Fibroblast of skin of right biceps (primary cell): Measurements from ENCODE around the gene CIC.
A peak's percentile ranks its signal among the peaks of the same experiment; 100 is the strongest.

Source experiments
- DNase-seq: peaks from one replicate; pipeline ENCODE4 v3.0.0-alpha.2; 2013

CIC gene

DNA sequence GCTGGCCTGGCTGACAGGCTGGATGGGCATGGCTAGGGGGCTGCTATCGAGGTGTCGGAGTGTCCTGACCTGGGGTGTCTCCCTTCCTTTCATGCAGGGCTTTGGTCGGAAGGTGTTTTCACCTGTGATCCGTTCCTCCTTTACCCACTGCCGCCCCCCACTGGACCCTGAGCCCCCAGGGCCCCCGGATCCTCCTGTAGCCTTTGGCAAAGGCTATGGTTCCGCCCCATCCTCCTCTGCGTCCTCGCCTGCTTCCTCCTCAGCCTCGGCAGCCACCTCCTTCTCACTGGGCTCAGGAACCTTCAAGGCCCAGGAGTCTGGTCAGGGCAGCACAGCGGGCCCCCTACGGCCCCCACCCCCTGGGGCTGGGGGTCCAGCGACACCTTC lies 21.1 kb downstream of the CIC start:
- no peak for DNase-seq

- peak; percentile 49 for DNase-seq
Measured at GRCh38 chr19:42290523-42291434, 21.7 kb downstream of the CIC start.

DNA sequence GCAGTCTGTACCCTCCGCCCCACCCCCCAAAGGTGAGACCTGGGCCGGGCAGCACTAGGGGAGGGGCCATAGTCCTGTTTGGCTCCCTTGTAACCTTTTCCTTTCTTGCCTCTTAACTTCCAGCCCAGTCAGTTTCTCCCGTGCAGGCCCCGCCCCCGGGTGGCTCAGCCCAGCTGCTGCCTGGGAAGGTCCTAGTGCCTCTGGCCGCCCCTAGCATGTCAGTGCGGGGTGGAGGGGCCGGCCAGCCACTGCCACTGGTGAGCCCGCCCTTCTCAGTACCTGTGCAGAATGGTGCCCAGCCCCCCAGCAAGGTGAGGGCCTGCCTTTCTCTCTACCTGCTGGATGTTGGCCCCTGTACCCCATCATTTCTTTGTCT lies 22.4 kb downstream of the CIC start:
- no peak for DNase-seq

- no peak for DNase-seq
Measured at GRCh38 chr19:42292042-42292960, 23.2 kb downstream of the CIC start.

DNA sequence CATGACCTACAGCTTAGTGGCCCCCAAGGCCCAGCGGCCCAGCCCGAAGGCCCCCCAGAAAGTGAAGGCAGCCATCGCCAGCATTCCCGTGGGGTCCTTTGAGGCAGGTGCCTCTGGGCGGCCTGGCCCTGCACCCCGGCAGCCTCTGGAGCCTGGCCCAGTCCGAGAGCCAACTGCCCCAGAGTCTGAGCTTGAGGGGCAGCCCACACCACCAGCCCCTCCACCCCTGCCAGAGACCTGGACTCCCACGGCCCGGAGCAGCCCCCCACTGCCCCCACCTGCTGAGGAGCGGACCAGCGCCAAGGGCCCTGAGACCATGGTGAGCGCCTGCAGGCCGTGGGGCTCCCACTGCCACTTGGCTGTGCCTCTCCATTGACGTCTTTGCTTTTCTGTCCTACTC lies 23.9 kb downstream of the CIC start:
- no peak for DNase-seq

GRCh38 chr19:42293540-42293939 lies 24.5 kb downstream of the CIC start:
- DNase-seq, result no peak

GRCh38 chr19:42293948-42294347 lies 24.9 kb downstream of the CIC start:
- DNase-seq, result no peak

GRCh38 chr19:42294471-42295137 lies 25.6 kb downstream of the CIC start:
- DNase-seq, result no peak

DNA sequence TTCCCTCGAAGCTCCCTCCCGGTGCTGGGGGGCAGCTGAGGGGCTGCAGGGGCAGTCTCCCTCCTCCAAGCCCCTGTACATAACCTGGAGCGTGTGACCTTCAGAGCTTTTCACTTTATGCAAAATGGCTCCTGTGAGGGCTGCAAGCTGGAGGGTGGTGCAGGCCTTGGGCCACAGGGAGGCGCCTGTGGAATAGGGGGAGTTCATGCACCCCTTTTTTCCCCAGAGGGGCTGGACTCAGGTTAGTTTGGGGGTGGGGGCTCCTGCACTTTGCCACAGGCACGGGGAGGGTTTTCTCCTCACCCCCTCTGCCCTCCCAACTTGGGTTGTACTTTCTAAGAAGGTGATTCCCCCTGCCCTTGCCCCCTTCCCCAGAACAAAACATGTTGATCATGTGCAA lies 26.3 kb downstream of the CIC start:
- no peak for DNase-seq

DNA sequence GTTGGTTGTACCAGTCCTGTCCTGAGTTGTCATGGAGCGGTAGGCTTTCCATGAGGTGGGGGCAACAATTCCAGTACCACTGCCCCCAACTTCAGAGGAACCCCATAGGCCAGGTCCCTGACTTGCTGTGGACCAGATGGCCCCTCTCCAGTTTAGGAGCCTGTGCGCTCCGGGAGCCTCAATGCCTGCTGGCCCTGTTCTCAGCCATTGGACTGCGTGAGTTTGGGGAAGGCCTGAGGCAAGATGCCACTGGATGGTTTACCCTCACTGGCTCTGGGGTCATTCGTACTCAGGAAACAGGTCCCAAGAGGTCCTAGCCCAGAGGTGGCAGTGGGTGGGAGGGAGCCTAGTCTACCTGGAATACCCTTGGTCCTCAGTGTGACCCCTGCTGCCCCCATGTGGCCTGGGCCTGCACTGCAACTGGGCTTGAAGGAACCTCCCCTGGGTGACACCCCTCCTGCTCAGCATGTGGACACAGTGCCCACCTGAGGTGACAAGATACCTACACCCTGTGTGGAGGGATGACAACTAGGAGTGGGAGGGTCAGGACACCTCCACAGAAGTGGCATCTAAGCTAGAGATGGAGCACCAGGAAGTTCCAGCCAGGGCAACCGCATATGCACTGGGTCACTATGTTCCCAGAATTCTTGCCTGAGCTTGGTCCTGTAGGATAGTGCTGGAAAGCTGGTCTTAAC lies 26.9 kb downstream of the CIC start:
- peak; percentile 61 for DNase-seq

- no peak for DNase-seq
Measured at GRCh38 chr19:42297039-42297438, 28.0 kb downstream of the CIC start.

GRCh38 chr19:42301646-42302203 lies 32.7 kb downstream of the CIC start, which contains the start of gene PRR19:
TSS of gene PRR19 (plus strand) at chr19:42302132. CDS start at chr19:42309585, 7,453 bp downstream.
- no peak for DNase-seq

DNA sequence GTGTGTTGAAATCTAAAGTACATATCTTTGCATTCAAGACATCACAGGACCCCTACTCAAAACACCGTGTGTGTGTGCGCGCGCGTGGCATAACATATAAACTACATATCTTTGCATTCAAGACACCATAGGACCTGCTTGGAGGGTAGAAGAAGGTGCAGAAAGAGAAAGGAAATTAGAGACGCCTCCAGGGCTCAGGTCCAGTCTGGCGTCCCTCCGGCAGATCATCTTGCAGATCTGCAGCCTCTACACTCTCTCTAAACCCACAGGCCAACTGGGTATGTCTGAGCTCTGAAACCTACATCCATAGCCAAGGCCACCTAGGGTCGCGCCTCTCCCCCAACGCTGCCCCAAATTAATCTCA lies 34.0 kb downstream of the CIC start:
- DNase-seq, result no peak

GRCh38 chr19:42303876-42304275 lies 34.8 kb downstream of the CIC start:
- DNase-seq, result no peak

- no peak for DNase-seq
Measured at GRCh38 chr19:42306646-42307045, 37.6 kb downstream of the CIC start.

DNA sequence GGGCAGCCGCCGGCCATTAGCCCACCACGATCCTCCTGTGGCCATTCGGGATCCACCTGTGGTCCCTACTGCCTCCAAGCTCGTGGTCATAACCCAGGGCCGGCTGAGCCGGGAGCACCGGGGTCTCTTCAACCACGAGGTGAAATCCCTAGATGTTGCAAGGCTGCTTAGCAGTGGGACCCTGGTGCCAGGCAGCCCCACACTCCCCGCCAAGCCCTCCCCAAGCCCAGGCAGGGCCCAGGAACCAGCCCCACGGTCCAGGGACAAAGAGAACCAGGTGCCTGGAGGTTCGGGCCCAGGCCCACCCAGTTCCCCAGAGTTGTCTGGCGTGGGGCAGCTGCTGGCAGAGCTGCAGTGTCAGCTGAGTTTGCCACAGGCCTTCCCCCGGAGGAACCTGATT lies 40.6 kb downstream of the CIC start:
- DNase-seq, result no peak

GRCh38 chr19:42311657-42312056 lies 42.6 kb downstream of the CIC start:
- no peak for DNase-seq

- DNase-seq, result no peak
Measured at GRCh38 chr19:42312370-42312769, 43.3 kb downstream of the CIC start.

GRCh38 chr19:42313096-42313839 lies 44.2 kb downstream of the CIC start, which contains the start of gene TMEM145:
TSS of gene TMEM145 (plus strand) at chr19:42313309. CDS start at chr19:42313377, 68 bp downstream.
- DNase-seq, result peak; percentile 52

- no peak for DNase-seq
Measured at GRCh38 chr19:42313840-42314755, 45.0 kb downstream of the CIC start.
